ENCODE measurements around the gene DOK1.

DOK1 gene

GRCh38 chr2:74571058-74571457 lies 16.5 kb downstream of the DOK1 start:
- DNase-seq = no peak

GRCh38 chr2:74572178-74572925 lies 17.8 kb downstream of the DOK1 start:
- DNase-seq = no peak

- DNase-seq = peak; percentile 52
Measured at GRCh38 chr2:74573747-74574562, 19.4 kb downstream of the DOK1 start.

GRCh38 chr2:74575320-74575719 lies 20.8 kb downstream of the DOK1 start:
- no peak for DNase-seq

GRCh38 chr2:74576211-74576862 lies 21.8 kb downstream of the DOK1 start:
- DNase-seq = no peak

- DNase-seq = no peak
Measured at GRCh38 chr2:74576863-74577229, 22.3 kb downstream of the DOK1 start.

- DNase-seq = no peak
Measured at GRCh38 chr2:74577448-74577847, 22.9 kb downstream of the DOK1 start.

- DNase-seq = no peak
Measured at GRCh38 chr2:74578408-74578807, 23.9 kb downstream of the DOK1 start.

- no peak for DNase-seq
Measured at GRCh38 chr2:74581463-74581862, 26.9 kb downstream of the DOK1 start.

- no peak for DNase-seq
Measured at GRCh38 chr2:74582184-74582583, 27.7 kb downstream of the DOK1 start.

GRCh38 chr2:74583504-74583903 lies 29.0 kb downstream of the DOK1 start:
- DNase-seq = no peak

GRCh38 chr2:74584088-74584645 lies 29.6 kb downstream of the DOK1 start:
- DNase-seq = no peak

GRCh38 chr2:74585406-74586185 lies 31.1 kb downstream of the DOK1 start:
- no peak for DNase-seq

- peak; percentile 78 for DNase-seq
Measured at GRCh38 chr2:74587664-74588277, 33.3 kb downstream of the DOK1 start.

GRCh38 chr2:74588664-74589063 lies 34.1 kb downstream of the DOK1 start:
- no peak for DNase-seq

- DNase-seq = no peak
Measured at GRCh38 chr2:74593826-74594772, 39.6 kb downstream of the DOK1 start.

GRCh38 chr2:74596584-74596983 lies 42.1 kb downstream of the DOK1 start:
- no peak for DNase-seq

- DNase-seq = no peak
Measured at GRCh38 chr2:74597410-74597809, 42.9 kb downstream of the DOK1 start.

GRCh38 chr2:74599676-74600075 lies 45.2 kb downstream of the DOK1 start:
- no peak for DNase-seq

GRCh38 chr2:74602586-74603281 lies 48.2 kb downstream of the DOK1 start:
- no peak for DNase-seq

Measured in CD4-positive, alpha-beta T cell treated with Interleukin-17A for 1 hour (primary cell).